ENCODE data around the gene HARS1.
"Not testable (repeated sequence)": the region's sequence is repeated elsewhere in the genome, so short reads cannot be mapped to it uniquely, and the experiment has no call there.

The HARS1 gene

GRCh38 chr5:140710899-140711552, 19.9 kb upstream of the HARS1 start:
- Histone ChIP-seq H3K36me3 (ENCODE audit: insufficient read depth, low read length) (peaks cover 7% of the 10 kb centered on the region), H3K9me3 (ENCODE audit: low read length) (no peaks in the 10 kb centered on the region), H3K27ac (ENCODE audit: low read depth, low read length) (peak overlapping the region; percentile 75), H3K4me3 (ENCODE audit: low read depth in 1 of 2, low read length in 2 of 2) (peak overlapping the region; percentile 41 to 82), H3K9ac (ENCODE audit: low read length) (peak overlapping the region; percentile 71), H3K27me3 (ENCODE audit: control insufficient read depth in 1 of 2, insufficient read depth in 2 of 2, low read length in 2 of 2) (no peaks in the 10 kb centered on the region), H3K4me1 (ENCODE audit: insufficient read depth, low read length) (no peaks in the 10 kb centered on the region)

- H3K27me3 ChIP-seq (ENCODE audit: control insufficient read depth in 1 of 2, insufficient read depth in 2 of 2, low read length in 2 of 2); H3K27ac ChIP-seq (ENCODE audit: low read depth, low read length); H3K4me1 ChIP-seq (ENCODE audit: insufficient read depth, low read length); H3K9ac ChIP-seq (ENCODE audit: low read length); H3K9me3 ChIP-seq (ENCODE audit: low read length); H3K4me3 ChIP-seq (ENCODE audit: low read depth in 1 of 2, low read length in 2 of 2): not testable (repeated sequence)
- peaks cover 25% of the 10 kb centered on the region for H3K36me3 ChIP-seq (ENCODE audit: insufficient read depth, low read length)
These were observed 17.6 kb upstream of the HARS1 start for GRCh38 chr5:140708787-140709186.

GRCh38 chr5:140707812-140708211, 16.6 kb upstream of the HARS1 start:
- H3K4me3 ChIP-seq (ENCODE audit: low read depth in 1 of 2, low read length in 2 of 2), result no peak overlapping the region
- H3K9me3 ChIP-seq (ENCODE audit: low read length), result no peaks in the 10 kb centered on the region
- H3K27me3 ChIP-seq (ENCODE audit: control insufficient read depth in 1 of 2, insufficient read depth in 2 of 2, low read length in 2 of 2), result no peaks in the 10 kb centered on the region
- H3K27ac ChIP-seq (ENCODE audit: low read depth, low read length), result no peak overlapping the region
- H3K36me3 ChIP-seq (ENCODE audit: insufficient read depth, low read length), result peaks cover 34% of the 10 kb centered on the region
- H3K9ac ChIP-seq (ENCODE audit: low read length), result no peak overlapping the region
- H3K4me1 ChIP-seq (ENCODE audit: insufficient read depth, low read length), result no peaks in the 10 kb centered on the region

- peak within 1 kb of the TSS; percentile 50 to 85 for H3K4me3 ChIP-seq (ENCODE audit: low read depth in 1 of 2, low read length in 2 of 2)
- peaks cover 9% of the 10 kb centered on the region for H3K4me1 ChIP-seq (ENCODE audit: insufficient read depth, low read length)
- peak within 1 kb of the TSS; percentile 67 for H3K27ac ChIP-seq (ENCODE audit: low read depth, low read length)
- H3K9ac ChIP-seq (ENCODE audit: low read length), result peak within 1 kb of the TSS; percentile 74
- peaks cover 76% of the 10 kb centered on the region for H3K36me3 ChIP-seq (ENCODE audit: insufficient read depth, low read length)
- no peaks in the 10 kb centered on the region for H3K27me3 ChIP-seq (ENCODE audit: control insufficient read depth in 1 of 2, insufficient read depth in 2 of 2, low read length in 2 of 2)
- no peaks in the 10 kb centered on the region for H3K9me3 ChIP-seq (ENCODE audit: low read length)
These were observed 9.3 kb upstream of the HARS1 start, which contains the start of gene ZMAT2 for GRCh38 chr5:140700177-140701144. Gene ZMAT2 (plus strand): TSS chr5:140700447. CDS start chr5:140700461, 14 bp downstream.

- Histone ChIP-seq H3K27ac (ENCODE audit: low read depth, low read length) (no peak overlapping the region), H3K36me3 (ENCODE audit: insufficient read depth, low read length) (peaks cover 69% of the 10 kb centered on the region), H3K9me3 (ENCODE audit: low read length) (no peaks in the 10 kb centered on the region)
These were observed 5.8 kb upstream of the HARS1 start for GRCh38 chr5:140696891-140697492.

GRCh38 chr5:140694276-140694675, 3.1 kb upstream of the HARS1 start:
- no peak overlapping the region for H3K27ac ChIP-seq (ENCODE audit: low read depth, low read length)
- peaks cover 25% of the 10 kb centered on the region for H3K4me1 ChIP-seq (ENCODE audit: insufficient read depth, low read length)
- no peak overlapping the region for H3K9ac ChIP-seq (ENCODE audit: low read length)
- no peaks in the 10 kb centered on the region for H3K9me3 ChIP-seq (ENCODE audit: low read length)
- peaks cover 60% of the 10 kb centered on the region for H3K36me3 ChIP-seq (ENCODE audit: insufficient read depth, low read length)
- H3K4me3 ChIP-seq (ENCODE audit: low read depth in 1 of 2, low read length in 2 of 2), result no peak overlapping the region
- H3K27me3 ChIP-seq (ENCODE audit: control insufficient read depth in 1 of 2, insufficient read depth in 2 of 2, low read length in 2 of 2), result no peaks in the 10 kb centered on the region

More at GRCh38 chr5:140696891-140697492, 5.8 kb upstream of the HARS1 start:
- Histone ChIP-seq H3K9ac (ENCODE audit: low read length) (no peak overlapping the region), H3K4me3 (ENCODE audit: low read depth in 1 of 2, low read length in 2 of 2) (no peak overlapping the region), H3K4me1 (ENCODE audit: insufficient read depth, low read length) (peaks cover 19% of the 10 kb centered on the region), H3K27me3 (ENCODE audit: control insufficient read depth in 1 of 2, insufficient read depth in 2 of 2, low read length in 2 of 2) (no peaks in the 10 kb centered on the region)

- Histone ChIP-seq H3K27ac (ENCODE audit: low read depth, low read length) (peak overlapping the region; percentile 90), H3K9me3 (ENCODE audit: low read length) (no peaks in the 10 kb centered on the region), H3K4me3 (ENCODE audit: low read depth in 1 of 2, low read length in 2 of 2) (peak overlapping the region; percentile 84 to 91), H3K4me1 (ENCODE audit: insufficient read depth, low read length) (peaks cover 25% of the 10 kb centered on the region), H3K36me3 (ENCODE audit: insufficient read depth, low read length) (peaks cover 38% of the 10 kb centered on the region), H3K9ac (ENCODE audit: low read length) (peak overlapping the region; percentile 86), H3K27me3 (ENCODE audit: control insufficient read depth in 1 of 2, insufficient read depth in 2 of 2, low read length in 2 of 2) (no peaks in the 10 kb centered on the region)
These were observed 716 bp downstream of the HARS1 start for GRCh38 chr5:140690376-140690932.

GRCh38 chr5:140678993-140679392, 12.2 kb downstream of the HARS1 start:
- peaks cover 61% of the 10 kb centered on the region for H3K36me3 ChIP-seq (ENCODE audit: insufficient read depth, low read length)
- no peak overlapping the region for H3K27ac ChIP-seq (ENCODE audit: low read depth, low read length)
- no peaks in the 10 kb centered on the region for H3K4me1 ChIP-seq (ENCODE audit: insufficient read depth, low read length)
- no peaks in the 10 kb centered on the region for H3K9me3 ChIP-seq (ENCODE audit: low read length)
- no peaks in the 10 kb centered on the region for H3K27me3 ChIP-seq (ENCODE audit: control insufficient read depth in 1 of 2, insufficient read depth in 2 of 2, low read length in 2 of 2)
- H3K4me3 ChIP-seq (ENCODE audit: low read depth in 1 of 2, low read length in 2 of 2), result no peak overlapping the region
- H3K9ac ChIP-seq (ENCODE audit: low read length), result no peak overlapping the region

GRCh38 chr5:140677947-140678346, 13.2 kb downstream of the HARS1 start:
- H3K27ac ChIP-seq (ENCODE audit: low read depth, low read length), result no peak overlapping the region
- H3K27me3 ChIP-seq (ENCODE audit: control insufficient read depth in 1 of 2, insufficient read depth in 2 of 2, low read length in 2 of 2), result no peaks in the 10 kb centered on the region
- no peaks in the 10 kb centered on the region for H3K4me1 ChIP-seq (ENCODE audit: insufficient read depth, low read length)
- peaks cover 61% of the 10 kb centered on the region for H3K36me3 ChIP-seq (ENCODE audit: insufficient read depth, low read length)
- H3K9me3 ChIP-seq (ENCODE audit: low read length), result no peaks in the 10 kb centered on the region
- no peak overlapping the region for H3K4me3 ChIP-seq (ENCODE audit: low read depth in 1 of 2, low read length in 2 of 2)
- H3K9ac ChIP-seq (ENCODE audit: low read length), result no peak overlapping the region

- H3K4me1 ChIP-seq (ENCODE audit: insufficient read depth, low read length), result no peaks in the 10 kb centered on the region
- H3K9ac ChIP-seq (ENCODE audit: low read length), result no peak overlapping the region
- no peak overlapping the region for H3K27ac ChIP-seq (ENCODE audit: low read depth, low read length)
- H3K36me3 ChIP-seq (ENCODE audit: insufficient read depth, low read length), result peaks cover 55% of the 10 kb centered on the region
- H3K9me3 ChIP-seq (ENCODE audit: low read length), result no peaks in the 10 kb centered on the region
- H3K4me3 ChIP-seq (ENCODE audit: low read depth in 1 of 2, low read length in 2 of 2), result no peak overlapping the region
- no peaks in the 10 kb centered on the region for H3K27me3 ChIP-seq (ENCODE audit: control insufficient read depth in 1 of 2, insufficient read depth in 2 of 2, low read length in 2 of 2)
These were observed 16.5 kb downstream of the HARS1 start for GRCh38 chr5:140674629-140675028.

- H3K27me3 ChIP-seq (ENCODE audit: control insufficient read depth in 1 of 2, insufficient read depth in 2 of 2, low read length in 2 of 2), result no peaks in the 10 kb centered on the region
- H3K4me3 ChIP-seq (ENCODE audit: low read depth in 1 of 2, low read length in 2 of 2), result no peak overlapping the region
- peaks cover 55% of the 10 kb centered on the region for H3K36me3 ChIP-seq (ENCODE audit: insufficient read depth, low read length)
- no peaks in the 10 kb centered on the region for H3K9me3 ChIP-seq (ENCODE audit: low read length)
- no peaks in the 10 kb centered on the region for H3K4me1 ChIP-seq (ENCODE audit: insufficient read depth, low read length)
- no peak overlapping the region for H3K9ac ChIP-seq (ENCODE audit: low read length)
- no peak overlapping the region for H3K27ac ChIP-seq (ENCODE audit: low read depth, low read length)
These were observed 17.0 kb downstream of the HARS1 start for GRCh38 chr5:140674211-140674610.

Data from muscle layer of colon (tissue), 2 donors.